ENCODE data around the gene NDP.

The NDP gene

DNA sequence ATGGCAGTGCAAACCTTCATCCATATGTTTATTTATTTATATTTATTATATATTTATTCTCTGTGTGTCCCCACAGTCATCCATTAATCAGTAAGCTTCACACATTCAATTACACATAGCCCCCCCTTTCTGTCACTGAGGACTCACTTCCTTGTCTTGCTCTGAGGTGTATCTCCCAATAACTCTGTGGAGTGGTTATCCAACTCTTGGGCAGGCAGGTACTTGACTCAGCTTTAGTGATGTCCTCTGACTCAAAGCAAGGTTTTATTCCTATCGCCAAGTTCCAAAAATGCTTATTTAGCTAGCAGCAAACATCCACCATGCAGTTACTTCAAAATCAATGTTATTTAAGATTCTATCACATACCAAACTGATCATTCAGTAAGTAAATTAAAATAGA, 25.2 kb upstream of the NDP start:
- Histone ChIP-seq H3K27me3 (no peaks in the 10 kb centered on the region), H3K36me3 (no peaks in the 10 kb centered on the region), H3K9me3 (no peaks in the 10 kb centered on the region), H3K4me1 (no peaks in the 10 kb centered on the region), H3K4me3 (ENCODE audit: low read depth, low read length) (no peak overlapping the region)
- no peak for DNase-seq
- TF ChIP-seq CTCF (IDR thresholded peaks at IDR 0.05; ENCODE audit: low read depth, low read length), result no peak

DNA sequence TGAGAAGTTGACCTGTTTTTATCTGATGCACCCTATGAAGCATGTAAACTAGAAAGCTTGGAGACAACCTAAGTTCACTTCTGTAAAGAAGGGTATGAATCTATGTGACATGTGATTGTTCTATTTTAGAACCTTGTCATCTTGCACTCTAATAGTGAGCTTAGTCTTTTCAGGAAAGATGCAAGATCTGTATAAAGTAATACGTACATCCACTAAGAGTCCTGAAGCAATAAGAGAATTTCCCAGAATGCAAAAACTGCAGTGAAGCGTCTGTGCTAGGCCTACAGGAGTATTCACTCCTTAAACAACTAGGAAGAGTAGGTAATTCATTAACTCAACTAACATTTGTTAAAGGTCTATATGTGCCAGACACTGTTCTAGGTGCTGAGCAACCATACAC, 23.3 kb upstream of the NDP start:
- DNase-seq, result no peak
- no peaks in the 10 kb centered on the region for H3K36me3 ChIP-seq
- H3K27me3 ChIP-seq, result no peaks in the 10 kb centered on the region
- no peaks in the 10 kb centered on the region for H3K9me3 ChIP-seq
- no peak overlapping the region for H3K4me3 ChIP-seq (ENCODE audit: low read depth, low read length)
- TF ChIP-seq CTCF (IDR thresholded peaks at IDR 0.05; ENCODE audit: low read depth, low read length), result no peak
- no peaks in the 10 kb centered on the region for H3K4me1 ChIP-seq

DNA sequence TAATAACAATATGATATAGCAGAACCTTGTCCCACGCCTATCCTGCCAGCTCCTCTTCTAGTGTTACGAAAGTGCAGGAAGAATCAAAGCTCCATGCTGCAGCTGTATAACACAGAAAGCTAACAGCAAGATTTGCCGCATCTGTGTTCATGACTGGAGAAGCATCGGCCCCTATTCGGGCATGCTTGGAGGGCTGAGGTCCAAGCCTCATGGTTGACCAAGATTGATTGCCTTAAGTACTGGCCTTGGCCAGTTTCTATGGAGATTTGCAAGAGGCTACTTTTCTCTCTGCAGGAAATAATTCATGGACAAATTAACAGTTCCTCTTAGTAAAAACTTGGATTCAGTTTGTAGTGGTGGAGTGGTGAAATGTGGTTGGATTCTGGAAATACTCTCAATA, 12.9 kb upstream of the NDP start:
- H3K36me3 ChIP-seq, result no peaks in the 10 kb centered on the region
- no peaks in the 10 kb centered on the region for H3K4me1 ChIP-seq
- H3K4me3 ChIP-seq (ENCODE audit: low read depth, low read length), result no peak overlapping the region
- H3K9me3 ChIP-seq, result no peaks in the 10 kb centered on the region
- no peaks in the 10 kb centered on the region for H3K27me3 ChIP-seq
- no peak for DNase-seq
- TF ChIP-seq CTCF (IDR thresholded peaks at IDR 0.05; ENCODE audit: low read depth, low read length), result no peak

DNA sequence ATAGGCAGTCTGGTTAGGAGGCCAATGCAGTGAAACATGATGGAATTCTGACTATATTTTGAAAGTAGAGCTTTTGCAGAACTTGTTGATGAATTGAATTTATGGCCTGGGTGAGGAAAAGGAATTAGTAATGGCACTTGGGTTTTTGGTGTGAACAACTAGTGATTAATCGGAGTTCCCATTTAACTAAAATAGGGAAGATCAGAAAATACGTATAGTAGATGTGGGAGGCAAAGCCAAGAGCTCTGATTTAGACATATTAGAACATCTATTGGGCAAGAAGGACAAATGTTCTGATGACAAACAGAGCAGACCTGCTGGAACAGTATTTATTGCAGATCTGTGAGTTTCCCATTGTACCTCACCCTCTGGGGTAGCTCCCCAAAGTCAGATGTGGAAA, 12.3 kb upstream of the NDP start:
- no peak for TF ChIP-seq CTCF (IDR thresholded peaks at IDR 0.05; ENCODE audit: low read depth, low read length)
- Histone ChIP-seq H3K27me3 (no peaks in the 10 kb centered on the region), H3K4me1 (no peaks in the 10 kb centered on the region), H3K9me3 (no peaks in the 10 kb centered on the region), H3K4me3 (ENCODE audit: low read depth, low read length) (no peak overlapping the region), H3K36me3 (no peaks in the 10 kb centered on the region)
- DNase-seq, result no peak

DNA sequence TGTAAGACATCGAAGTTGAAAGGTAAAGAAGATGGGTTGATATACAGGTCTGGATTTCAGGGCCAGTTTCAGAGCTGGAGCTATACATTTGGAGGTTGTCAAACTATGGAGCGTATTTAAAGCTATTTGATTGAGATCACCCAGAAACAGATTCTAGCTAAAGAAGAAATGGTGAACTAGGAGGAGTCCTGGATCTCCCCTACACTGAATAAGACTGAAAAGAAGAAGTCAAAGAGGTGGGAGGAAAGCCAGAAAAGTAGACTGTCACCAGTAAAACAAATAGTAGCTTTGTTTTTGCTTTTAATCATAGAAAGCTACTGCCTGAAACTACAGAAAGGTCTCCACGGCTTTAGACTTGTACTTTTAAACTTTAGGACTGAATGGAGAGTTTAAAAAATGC, 5.0 kb upstream of the NDP start:
- no peak for DNase-seq
- H3K4me1 ChIP-seq, result no peaks in the 10 kb centered on the region
- H3K36me3 ChIP-seq, result no peaks in the 10 kb centered on the region
- no peak for TF ChIP-seq CTCF (IDR thresholded peaks at IDR 0.05; ENCODE audit: low read depth, low read length)
- H3K27me3 ChIP-seq, result no peaks in the 10 kb centered on the region
- no peak overlapping the region for H3K4me3 ChIP-seq (ENCODE audit: low read depth, low read length)
- H3K9me3 ChIP-seq, result no peaks in the 10 kb centered on the region

DNA sequence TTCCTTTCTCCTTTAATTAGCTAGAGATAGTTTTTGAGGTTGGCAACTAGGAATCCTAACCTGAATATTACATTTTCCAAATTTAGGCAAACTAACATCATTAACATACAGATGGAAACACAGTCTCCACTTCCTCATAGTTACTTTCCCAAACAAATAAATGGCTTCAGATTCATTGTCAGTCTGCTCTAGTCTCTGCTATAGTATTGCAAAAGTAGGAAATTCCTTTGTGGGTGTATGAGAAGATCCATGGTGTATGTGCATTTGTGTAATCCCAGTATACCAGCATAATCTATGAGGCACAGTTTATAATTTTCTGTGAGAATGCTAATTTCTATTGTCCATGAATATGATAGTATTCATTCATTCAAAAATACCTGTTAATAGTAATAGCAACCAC, 3.0 kb upstream of the NDP start:
- no peak for DNase-seq
- no peaks in the 10 kb centered on the region for H3K4me1 ChIP-seq
- no peaks in the 10 kb centered on the region for H3K36me3 ChIP-seq
- no peak overlapping the region for H3K4me3 ChIP-seq (ENCODE audit: low read depth, low read length)
- TF ChIP-seq CTCF (IDR thresholded peaks at IDR 0.05; ENCODE audit: low read depth, low read length), result no peak
- H3K9me3 ChIP-seq, result no peaks in the 10 kb centered on the region
- no peaks in the 10 kb centered on the region for H3K27me3 ChIP-seq

Data from BE2C (cell line).